Activated naive CD8-positive, alpha-beta T cell (primary cell): ENCODE data around the gene PIBF1.
"Not testable (repeated sequence)": the region's sequence is repeated elsewhere in the genome, so short reads cannot be mapped to it uniquely, and the experiment has no call there.

Experiments used
- H3K27ac Mint-ChIP-seq: one replicate; pipeline ENCODE4 v1.8.0; 2021; ENCODE audit warnings: mixed read lengths
- H3K27me3 Mint-ChIP-seq: one replicate; pipeline ENCODE4 v1.8.0; 2021; ENCODE audit warnings: mixed read lengths
- H3K36me3 Mint-ChIP-seq: one replicate; pipeline ENCODE4 v1.8.0; 2021; ENCODE audit warnings: mixed read lengths
- H3K4me1 Mint-ChIP-seq: one replicate; pipeline ENCODE4 v1.8.0; 2021; ENCODE audit warnings: low read depth, mixed read lengths
- H3K4me3 Mint-ChIP-seq: one replicate; pipeline ENCODE4 v1.8.0; 2021; ENCODE audit warnings: mild to moderate bottlenecking, mixed read lengths
- H3K9me3 Mint-ChIP-seq: one replicate; pipeline ENCODE4 v1.8.0; 2021; ENCODE audit warnings: low read depth, mixed read lengths

Gene PIBF1

GRCh38 chr13:73045031-73045430 is 263.1 kb downstream of the PIBF1 start:
- no peak overlapping the region for H3K4me3 Mint-ChIP-seq
- no peaks in the 10 kb centered on the region for H3K36me3 Mint-ChIP-seq
- no peak overlapping the region for H3K27ac Mint-ChIP-seq
- H3K27me3 Mint-ChIP-seq, result no peaks in the 10 kb centered on the region
- H3K9me3 Mint-ChIP-seq, result no peaks in the 10 kb centered on the region
- no peaks in the 10 kb centered on the region for H3K4me1 Mint-ChIP-seq

DNA sequence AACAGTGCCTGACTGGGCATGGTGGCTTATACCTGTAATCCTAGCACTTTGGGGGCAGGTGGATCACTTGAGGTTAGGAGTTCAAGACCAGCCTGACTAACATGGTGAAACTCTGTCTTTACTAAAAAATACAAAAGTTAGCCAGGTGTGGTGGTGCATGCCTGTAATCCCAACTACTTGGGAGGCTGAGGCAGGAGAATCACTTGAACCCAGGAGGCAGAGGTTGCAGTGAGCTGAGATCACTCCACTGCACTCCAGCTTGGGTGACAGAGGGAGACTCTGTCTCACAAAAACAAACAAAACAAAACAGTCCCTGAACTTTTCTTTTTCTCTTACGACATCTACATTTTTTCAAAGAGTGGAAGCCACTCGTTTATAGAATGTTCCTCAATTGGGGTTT is 266.7 kb downstream of the PIBF1 start:
- H3K4me1 Mint-ChIP-seq, H3K27ac Mint-ChIP-seq, H3K9me3 Mint-ChIP-seq, H3K36me3 Mint-ChIP-seq, H3K27me3 Mint-ChIP-seq, H3K4me3 Mint-ChIP-seq: not testable (repeated sequence)

GRCh38 chr13:73054712-73055111 is 272.8 kb downstream of the PIBF1 start:
- Mint-ChIP-seq H3K4me1 (peaks cover 9% of the 10 kb centered on the region), H3K36me3 (no peaks in the 10 kb centered on the region), H3K27me3 (peaks cover 24% of the 10 kb centered on the region), H3K4me3 (no peak overlapping the region), H3K27ac (no peak overlapping the region), H3K9me3 (no peaks in the 10 kb centered on the region)

DNA sequence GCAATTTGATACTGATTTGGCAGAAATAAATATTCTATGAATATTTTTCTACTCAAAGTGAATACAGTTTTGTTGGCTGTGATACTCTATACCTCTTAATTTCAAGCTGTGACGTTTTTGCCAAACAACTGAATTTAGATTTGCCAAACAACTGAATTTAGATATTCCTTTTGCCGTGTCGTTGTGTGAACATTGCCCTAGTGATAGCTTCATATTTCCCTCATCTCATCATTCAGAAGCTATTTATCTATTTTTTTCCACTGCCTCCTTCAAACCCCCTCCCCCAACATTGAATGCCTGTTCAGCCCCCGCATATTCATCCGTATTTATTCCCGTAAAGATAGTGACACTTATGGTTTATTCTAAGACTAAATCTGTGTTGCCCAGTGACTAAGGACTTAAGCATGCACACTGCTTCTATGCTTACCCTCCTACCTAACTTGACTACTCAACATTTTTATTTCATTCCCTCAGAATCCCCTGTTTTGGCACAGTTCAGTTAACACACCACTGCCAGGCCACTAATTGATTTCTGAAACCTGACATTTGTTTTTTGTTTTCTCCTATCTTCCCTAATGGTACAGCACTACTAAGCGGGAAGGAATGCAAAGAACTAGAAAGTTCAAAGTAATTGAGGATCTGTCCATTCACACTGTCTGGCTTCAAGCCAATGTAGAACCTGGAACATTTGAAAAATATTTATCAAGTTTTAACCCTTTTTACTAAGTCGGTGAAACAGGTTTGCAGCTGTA is 274.1 kb downstream of the PIBF1 start:
- Mint-ChIP-seq H3K27me3 (peaks cover 24% of the 10 kb centered on the region), H3K9me3 (no peaks in the 10 kb centered on the region), H3K36me3 (no peaks in the 10 kb centered on the region), H3K4me3 (no peak overlapping the region), H3K4me1 (peaks cover 18% of the 10 kb centered on the region), H3K27ac (no peak overlapping the region)

DNA sequence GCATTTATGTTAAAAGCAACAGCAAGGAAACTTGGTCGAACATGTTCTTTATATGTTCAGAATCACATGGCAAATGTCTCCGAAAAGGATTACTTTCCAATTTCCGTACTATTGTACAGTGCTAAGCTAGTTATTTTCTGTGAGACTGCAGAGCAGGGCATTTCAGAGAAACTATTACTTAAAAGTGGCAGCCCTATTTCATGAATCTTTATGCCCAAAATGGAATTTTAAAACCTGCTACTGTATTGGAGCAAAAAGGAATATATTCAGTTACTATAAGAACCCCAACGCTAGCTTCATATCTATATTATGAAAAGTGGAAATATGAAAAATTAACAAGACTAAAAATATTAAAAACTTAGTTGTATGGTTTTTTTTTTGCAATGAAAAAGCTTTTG is 274.6 kb downstream of the PIBF1 start:
- H3K9me3 Mint-ChIP-seq, result no peaks in the 10 kb centered on the region
- peaks cover 22% of the 10 kb centered on the region for H3K27me3 Mint-ChIP-seq
- H3K27ac Mint-ChIP-seq, result no peak overlapping the region
- peaks cover 18% of the 10 kb centered on the region for H3K4me1 Mint-ChIP-seq
- H3K36me3 Mint-ChIP-seq, result no peaks in the 10 kb centered on the region
- H3K4me3 Mint-ChIP-seq, result no peak overlapping the region

GRCh38 chr13:73057284-73058063 is 275.5 kb downstream of the PIBF1 start:
- Mint-ChIP-seq H3K27me3 (peaks cover 22% of the 10 kb centered on the region), H3K9me3 (no peaks in the 10 kb centered on the region), H3K4me1 (peaks cover 18% of the 10 kb centered on the region), H3K36me3 (peaks cover 5% of the 10 kb centered on the region), H3K27ac (no peak overlapping the region), H3K4me3 (peak overlapping the region; percentile 92)

DNA sequence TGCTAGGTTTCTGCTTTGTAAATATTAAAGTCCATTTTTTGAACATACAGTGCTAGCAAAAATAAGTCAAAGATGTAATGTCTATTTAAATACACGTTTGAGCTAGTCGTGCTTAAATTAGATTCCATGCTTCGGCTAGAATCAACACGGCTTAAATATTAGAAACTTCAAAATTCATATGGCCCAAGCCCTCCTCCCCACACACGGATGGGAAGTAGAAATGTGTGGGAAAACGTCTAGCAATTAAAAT is 276.1 kb downstream of the PIBF1 start:
- peak overlapping the region; percentile 92 for H3K4me3 Mint-ChIP-seq
- H3K9me3 Mint-ChIP-seq, result no peaks in the 10 kb centered on the region
- H3K27ac Mint-ChIP-seq, result no peak overlapping the region

GRCh38 chr13:73058432-73058735 is 276.5 kb downstream of the PIBF1 start:
- H3K4me3 Mint-ChIP-seq, result peak overlapping the region; percentile 92
- H3K27ac Mint-ChIP-seq, result peak overlapping the region; percentile 78
- peaks cover 22% of the 10 kb centered on the region for H3K27me3 Mint-ChIP-seq
- peaks cover 18% of the 10 kb centered on the region for H3K4me1 Mint-ChIP-seq
- peaks cover 5% of the 10 kb centered on the region for H3K36me3 Mint-ChIP-seq
- no peaks in the 10 kb centered on the region for H3K9me3 Mint-ChIP-seq

More for the DNA sequence above, 276.1 kb downstream of the PIBF1 start:
- peaks cover 22% of the 10 kb centered on the region for H3K27me3 Mint-ChIP-seq
- peaks cover 18% of the 10 kb centered on the region for H3K4me1 Mint-ChIP-seq
- H3K36me3 Mint-ChIP-seq, result peaks cover 5% of the 10 kb centered on the region

DNA sequence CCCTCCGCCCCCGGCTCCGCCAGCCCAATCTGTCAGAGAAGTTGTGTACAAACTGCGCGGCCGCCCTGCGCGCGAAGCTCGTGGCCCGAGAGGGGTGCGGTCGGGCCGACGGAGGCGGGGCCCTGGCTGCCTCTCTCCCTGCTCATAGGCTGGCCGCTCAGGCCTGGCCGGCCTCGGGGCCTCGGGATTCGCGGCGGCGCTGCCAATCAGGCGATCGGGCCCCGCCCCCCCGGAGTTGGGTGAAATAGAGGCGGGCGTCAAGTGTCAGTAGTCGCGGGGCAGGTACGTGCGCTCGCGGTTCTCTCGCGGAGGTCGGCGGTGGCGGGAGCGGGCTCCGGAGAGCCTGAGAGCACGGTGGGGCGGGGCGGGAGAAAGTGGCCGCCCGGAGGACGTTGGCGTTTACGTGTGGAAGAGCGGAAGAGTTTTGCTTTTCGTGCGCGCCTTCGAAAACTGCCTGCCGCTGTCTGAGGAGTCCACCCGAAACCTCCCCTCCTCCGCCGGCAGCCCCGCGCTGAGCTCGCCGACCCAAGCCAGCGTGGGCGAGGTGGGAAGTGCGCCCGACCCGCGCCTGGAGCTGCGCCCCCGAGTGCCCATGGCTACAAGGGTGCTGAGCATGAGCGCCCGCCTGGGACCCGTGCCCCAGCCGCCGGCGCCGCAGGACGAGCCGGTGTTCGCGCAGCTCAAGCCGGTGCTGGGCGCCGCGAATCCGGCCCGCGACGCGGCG is 277.0 kb downstream of the PIBF1 start, which contains the start of gene KLF5:
Gene KLF5 (plus strand): TSS at position 270 of the 724 bp plus-strand sequence. CDS start 323 bp downstream, at position 593.
- peaks cover 5% of the 10 kb centered on the region for H3K36me3 Mint-ChIP-seq
- H3K27ac Mint-ChIP-seq, result peak within 1 kb of the TSS; percentile 78
- no peaks in the 10 kb centered on the region for H3K9me3 Mint-ChIP-seq
- H3K4me3 Mint-ChIP-seq, result peak within 1 kb of the TSS; percentile 92
- peaks cover 22% of the 10 kb centered on the region for H3K27me3 Mint-ChIP-seq
- peaks cover 18% of the 10 kb centered on the region for H3K4me1 Mint-ChIP-seq

DNA sequence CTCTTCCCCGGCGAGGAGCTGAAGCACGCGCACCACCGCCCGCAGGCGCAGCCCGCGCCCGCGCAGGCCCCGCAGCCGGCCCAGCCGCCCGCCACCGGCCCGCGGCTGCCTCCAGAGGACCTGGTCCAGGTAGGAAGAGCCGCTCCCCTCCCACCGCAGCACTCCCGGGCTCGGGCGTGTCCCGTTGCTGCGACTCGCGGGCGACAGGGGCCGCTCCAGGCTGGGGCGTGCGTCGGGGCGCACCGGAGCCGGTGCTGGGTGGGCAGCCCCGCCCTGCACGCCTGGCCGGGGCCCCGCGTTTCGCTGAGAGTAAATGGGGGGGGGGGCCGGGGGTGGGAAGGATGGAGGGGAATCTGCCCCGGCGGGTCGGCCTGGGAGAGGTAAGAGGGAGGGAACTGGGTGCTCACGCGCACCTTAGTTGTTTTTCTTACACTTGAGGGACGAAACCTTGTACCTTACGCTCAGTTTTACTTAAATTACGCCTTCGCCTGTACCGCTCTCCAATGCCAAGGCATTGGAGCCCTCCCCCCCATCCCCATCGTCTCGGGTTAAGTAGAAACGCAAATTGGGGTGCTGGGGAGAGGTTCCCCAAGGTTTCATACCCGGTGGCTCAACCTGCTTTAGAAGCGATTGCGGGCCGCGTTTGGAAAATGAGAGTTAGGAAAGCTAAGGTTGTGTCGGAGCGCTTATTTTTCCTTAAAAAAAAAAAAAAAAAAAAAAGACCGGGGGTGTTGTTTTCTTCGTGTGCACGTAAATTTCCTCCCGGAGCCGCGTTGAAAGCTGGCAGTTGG is 277.7 kb downstream of the PIBF1 start:
- peaks cover 5% of the 10 kb centered on the region for H3K36me3 Mint-ChIP-seq
- no peak overlapping the region for H3K27ac Mint-ChIP-seq
- H3K4me3 Mint-ChIP-seq, result peak overlapping the region; percentile 84
- H3K9me3 Mint-ChIP-seq, result no peaks in the 10 kb centered on the region
- peaks cover 19% of the 10 kb centered on the region for H3K27me3 Mint-ChIP-seq
- peaks cover 18% of the 10 kb centered on the region for H3K4me1 Mint-ChIP-seq

- Mint-ChIP-seq H3K36me3 (peaks cover 9% of the 10 kb centered on the region), H3K9me3 (no peaks in the 10 kb centered on the region), H3K27ac (no peak overlapping the region), H3K4me3 (peak overlapping the region; percentile 84), H3K4me1 (peaks cover 18% of the 10 kb centered on the region), H3K27me3 (peaks cover 15% of the 10 kb centered on the region)
Observed at GRCh38 chr13:73060251-73061160, 278.6 kb downstream of the PIBF1 start.

DNA sequence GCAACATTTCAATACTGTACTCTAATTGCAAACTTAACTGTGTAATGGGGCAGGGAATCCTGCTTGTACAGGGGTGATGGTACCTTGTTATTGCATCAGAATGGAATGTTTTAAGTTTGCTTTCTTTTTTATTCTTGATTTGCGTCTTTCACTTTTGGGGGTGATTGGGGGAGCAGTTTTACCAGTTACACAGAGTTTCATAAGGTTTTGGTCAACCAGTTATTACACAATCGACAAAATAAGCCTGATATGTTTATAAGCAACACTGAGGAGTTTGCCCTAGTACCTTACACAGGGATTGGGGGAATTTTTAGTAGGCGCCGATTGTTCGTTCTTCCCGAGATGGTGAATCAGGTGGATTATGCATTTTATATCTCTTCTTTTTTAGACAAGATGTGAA is 279.5 kb downstream of the PIBF1 start:
- H3K4me3 Mint-ChIP-seq, result no peak overlapping the region
- H3K4me1 Mint-ChIP-seq, result peaks cover 18% of the 10 kb centered on the region
- H3K9me3 Mint-ChIP-seq, result no peaks in the 10 kb centered on the region
- H3K27ac Mint-ChIP-seq, result no peak overlapping the region
- H3K36me3 Mint-ChIP-seq, result peaks cover 9% of the 10 kb centered on the region
- peaks cover 8% of the 10 kb centered on the region for H3K27me3 Mint-ChIP-seq

DNA sequence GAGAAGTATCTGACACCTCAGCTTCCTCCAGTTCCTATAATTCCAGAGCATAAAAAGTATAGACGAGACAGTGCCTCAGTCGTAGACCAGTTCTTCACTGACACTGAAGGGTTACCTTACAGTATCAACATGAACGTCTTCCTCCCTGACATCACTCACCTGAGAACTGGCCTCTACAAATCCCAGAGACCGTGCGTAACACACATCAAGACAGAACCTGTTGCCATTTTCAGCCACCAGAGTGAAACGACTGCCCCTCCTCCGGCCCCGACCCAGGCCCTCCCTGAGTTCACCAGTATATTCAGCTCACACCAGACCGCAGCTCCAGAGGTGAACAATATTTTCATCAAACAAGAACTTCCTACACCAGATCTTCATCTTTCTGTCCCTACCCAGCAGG is 279.9 kb downstream of the PIBF1 start:
- Mint-ChIP-seq H3K27ac (no peak overlapping the region), H3K9me3 (no peaks in the 10 kb centered on the region), H3K4me1 (peaks cover 18% of the 10 kb centered on the region), H3K4me3 (no peak overlapping the region), H3K36me3 (peaks cover 9% of the 10 kb centered on the region), H3K27me3 (peaks cover 7% of the 10 kb centered on the region)

GRCh38 chr13:73062468-73062867 is 280.5 kb downstream of the PIBF1 start:
- H3K9me3 Mint-ChIP-seq, result no peaks in the 10 kb centered on the region
- H3K4me3 Mint-ChIP-seq, result no peak overlapping the region
- peaks cover 9% of the 10 kb centered on the region for H3K36me3 Mint-ChIP-seq
- no peak overlapping the region for H3K27ac Mint-ChIP-seq
- H3K27me3 Mint-ChIP-seq, result peaks cover 6% of the 10 kb centered on the region
- H3K4me1 Mint-ChIP-seq, result peaks cover 18% of the 10 kb centered on the region
